Pancreas (tissue), 10 donors: Measurements from ENCODE around the gene MEA1. TPM values are rescaled to one million over a fixed set of nuclear protein-coding genes. Genes with fewer than 3 reads are reported as not detected.

Experiments
- ATAC-seq, 4 donors: fragments of 200-7000 bp; cut with Tn5 transposase; one replicate each; pipeline versions ENCODE4 v1.8.0 to v1.9.1; 2020; ENCODE audit warnings: mild to moderate bottlenecking in 4 of 4, moderate library complexity in 4 of 4
- DNase-seq, 6 donors: peaks; one replicate each; pipeline ENCODE4 v3.0.0-alpha.2; 2020
- FAIRE-seq: peaks from 2 replicates; lab custom pipeline; 2012; peaks lifted over from hg19 to GRCh38; lab: Jason Lieb, UNC
- H3K27ac ChIP-seq, 4 donors: fragments of 200-600 bp; sonication (generic); 1 replicate in 3 of 4; 2 replicates in 1 of 4; pipeline versions ENCODE4 v1.5.0 to v1.8.0; 2020
- H3K27me3 ChIP-seq, 4 donors: fragments of 200-600 bp; one replicate each; pipeline ENCODE4 v1.8.0; 2021
- H3K36me3 ChIP-seq, 3 donors: fragments of 200-600 bp; sonication (generic) in 1 of 3; one replicate each; pipeline versions ENCODE4 v1.5.0 to v1.8.0; 2020 to 2021
- H3K4me1 ChIP-seq, 3 donors: fragments of 200-600 bp; one replicate each; pipeline ENCODE4 v1.8.0; 2021
- H3K4me3 ChIP-seq, 4 donors: fragments of 200-600 bp; sonication (generic) in 2 of 4; one replicate each; pipeline versions ENCODE4 v1.5.0 to v1.8.0; 2020 to 2021
- H3K9me3 ChIP-seq, 4 donors: fragments of 200-600 bp; one replicate each; pipeline ENCODE4 v1.8.0; 2021
- WGBS, 2 donors: extraction: QIAGEN DNeasy Blood & Tissue Kit; methylation state at CpG; one replicate each; pipeline ENCODE4 v1.1.7; 2013; 5-methylcytosine and 5-hydroxymethylcytosine counted together
- intact Hi-C, 3 donors: fragments of 100-400 bp; cut with DNase I; formaldehyde crosslinking; loops; one replicate each; pipeline versions ENCODE4 v1.11.1 to v1.14.2; 2022
- polyA plus RNA-seq, 2 donors: library from polyadenylated mRNA; stranded (reverse); fragments of 200-250 nt; gene quantifications; one replicate each; pipeline ENCODE4 v1.2.3, GENCODE V29; 2013
- total RNA-seq, 6 donors: library from RNA; stranded (reverse); fragmentation: NEBNext Ultra II Directional in 4 of 6; extraction: Animal tissue kit (Norgen Biotek cat#: 25700) in 4 of 6; gene quantifications; one replicate each; pipeline versions ENCODE4 v1.2.1 to v1.2.4, GENCODE V29; 2021 to 2023
- TF ChIP-seq, protein P1 (sequence below), 4 donors: fragments of 200-600 bp; sonication (generic) in 3 of 4; IDR thresholded peaks; one replicate each; pipeline versions ENCODE4 v1.5.0 to v1.8.0; 2021; ENCODE audit warnings: antibody characterized with exemption in 4 of 4
- donor health status: healthy with polysubstance abuse.
- donor health status: DM: no; HTN: no; CAD: no; lungs with moderate emphysema.
- donor health status: DM: no; HTN: no; CAD: no.
- donor health status: control.
- donor health status: control.
- donor health status: Bipolar disorder and iron deficiency.
- donor health status: DM: yes; HTN: yes; CAD: no.
- donor health status: DM: no; HTN: no; CAD: no.
- donor health status: DM: no; HTN: no; CAD: no.
- donor health status: DM: yes; HTN: yes; CAD: no.

Gene MEA1
- total and polyA plus RNA-seq, 8 donors: 16.5 to 48.7 (median 24.6) TPM

DNA sequence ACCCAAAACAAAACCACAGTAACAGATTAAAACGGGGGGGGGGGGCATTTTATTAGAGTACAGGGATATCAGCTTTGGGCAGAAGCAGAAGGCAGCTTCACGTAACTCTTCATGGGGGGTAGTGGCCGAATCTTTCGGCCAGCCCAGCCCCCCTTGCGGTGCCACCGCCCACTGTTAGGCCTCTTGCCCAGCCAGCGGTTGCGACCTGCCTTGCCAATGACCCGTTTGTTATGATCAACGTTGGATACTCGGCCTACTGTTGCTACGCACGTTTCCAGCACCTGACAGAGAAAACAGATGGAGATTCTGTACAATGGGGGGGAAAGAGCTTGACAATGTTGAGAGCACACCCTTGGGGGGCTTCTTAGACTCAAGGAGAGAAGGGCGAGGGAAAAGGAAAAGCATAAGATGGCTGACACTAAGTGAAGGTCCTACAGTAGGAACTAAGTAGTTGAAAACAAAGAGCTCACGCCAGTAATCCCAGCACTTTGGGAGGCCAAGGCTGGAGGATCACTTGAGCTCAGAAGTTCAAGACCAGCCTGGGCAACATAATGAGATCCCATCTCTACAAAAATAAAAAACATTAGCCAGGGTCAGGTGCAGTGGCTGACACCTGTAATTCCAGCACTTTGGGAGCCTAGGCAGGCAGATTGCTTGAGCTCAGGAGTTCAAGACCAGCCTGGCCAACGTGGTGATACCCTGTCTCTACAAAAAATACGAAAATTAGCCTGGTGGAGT is 40.6 kb upstream of the MEA1 start:
- 65 to 67% methylated on average over 16 to 17 of the region's 17 CpGs for WGBS, 2 donors
- DNase-seq (peak in 2 of 6 donors; percentile 40 to 57), FAIRE-seq (no peak), ATAC-seq (no peak)
- Histone ChIP-seq H3K27me3 (no peaks in the 10 kb centered on the region), H3K9me3 (no peaks in the 10 kb centered on the region), H3K36me3 (peaks cover 0 to 17% (median 0%) of the 10 kb centered on the region in 3 donors), H3K4me3 (peak overlapping the region in 3 of 4 donors; percentile 46 to 87 (median 76)), H3K27ac (peak overlapping the region; percentile 77 to 92 (median 85)), H3K4me1 (peaks cover 10 to 21% (median 15%) of the 10 kb centered on the region in 3 donors)
- intact Hi-C loops: no loop called here
- TF ChIP-seq, protein P1, sequence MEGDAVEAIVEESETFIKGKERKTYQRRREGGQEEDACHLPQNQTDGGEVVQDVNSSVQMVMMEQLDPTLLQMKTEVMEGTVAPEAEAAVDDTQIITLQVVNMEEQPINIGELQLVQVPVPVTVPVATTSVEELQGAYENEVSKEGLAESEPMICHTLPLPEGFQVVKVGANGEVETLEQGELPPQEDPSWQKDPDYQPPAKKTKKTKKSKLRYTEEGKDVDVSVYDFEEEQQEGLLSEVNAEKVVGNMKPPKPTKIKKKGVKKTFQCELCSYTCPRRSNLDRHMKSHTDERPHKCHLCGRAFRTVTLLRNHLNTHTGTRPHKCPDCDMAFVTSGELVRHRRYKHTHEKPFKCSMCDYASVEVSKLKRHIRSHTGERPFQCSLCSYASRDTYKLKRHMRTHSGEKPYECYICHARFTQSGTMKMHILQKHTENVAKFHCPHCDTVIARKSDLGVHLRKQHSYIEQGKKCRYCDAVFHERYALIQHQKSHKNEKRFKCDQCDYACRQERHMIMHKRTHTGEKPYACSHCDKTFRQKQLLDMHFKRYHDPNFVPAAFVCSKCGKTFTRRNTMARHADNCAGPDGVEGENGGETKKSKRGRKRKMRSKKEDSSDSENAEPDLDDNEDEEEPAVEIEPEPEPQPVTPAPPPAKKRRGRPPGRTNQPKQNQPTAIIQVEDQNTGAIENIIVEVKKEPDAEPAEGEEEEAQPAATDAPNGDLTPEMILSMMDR (IDR thresholded peaks at IDR 0.05): no peak

DNA sequence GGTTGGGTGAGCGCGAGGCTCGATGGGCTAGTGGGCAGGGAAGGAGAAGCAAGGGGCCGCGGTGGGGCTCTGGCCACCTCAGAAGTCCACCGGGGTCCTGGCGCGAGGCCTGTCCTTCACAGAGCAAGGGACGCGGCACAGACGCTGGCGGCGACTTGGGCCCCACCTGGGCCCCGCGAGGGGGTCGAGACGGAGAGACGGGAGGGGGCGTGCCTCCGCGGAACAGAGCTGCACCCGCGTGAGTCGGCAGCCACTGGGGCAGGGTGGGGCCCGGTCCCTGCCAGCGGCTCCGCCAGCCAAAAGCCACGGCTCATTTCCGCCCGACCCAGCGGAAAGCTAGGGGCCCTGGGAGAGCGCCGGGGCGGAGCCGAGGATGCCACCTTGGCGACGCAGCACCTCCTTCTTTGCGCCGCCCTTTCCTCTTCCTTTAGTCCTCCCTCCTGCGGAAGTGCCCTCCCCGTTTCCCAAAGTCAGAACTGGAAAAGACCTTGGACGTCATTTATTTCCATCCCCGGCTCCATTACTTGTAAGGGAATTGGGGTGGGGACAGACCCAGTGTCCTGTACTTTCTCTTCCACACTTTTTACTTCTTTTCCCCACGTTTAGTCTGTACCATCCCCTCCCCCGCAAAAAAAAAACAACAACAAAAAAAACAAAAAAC is 39.9 kb upstream of the MEA1 start, which contains the start of gene CUL7:
CUL7 (minus strand) TSS at position 307 of the 661 bp plus-strand sequence. CDS start 1,063 bp downstream, outside the sequence.
- ATAC-seq: peak; percentile 93 to 97 (median 95)
- 1% methylated on average over 38 to 45 of the region's 45 CpGs for WGBS, 2 donors
- H3K4me1 ChIP-seq: peaks cover 9 to 19% (median 14%) of the 10 kb centered on the region in 3 donors

DNA sequence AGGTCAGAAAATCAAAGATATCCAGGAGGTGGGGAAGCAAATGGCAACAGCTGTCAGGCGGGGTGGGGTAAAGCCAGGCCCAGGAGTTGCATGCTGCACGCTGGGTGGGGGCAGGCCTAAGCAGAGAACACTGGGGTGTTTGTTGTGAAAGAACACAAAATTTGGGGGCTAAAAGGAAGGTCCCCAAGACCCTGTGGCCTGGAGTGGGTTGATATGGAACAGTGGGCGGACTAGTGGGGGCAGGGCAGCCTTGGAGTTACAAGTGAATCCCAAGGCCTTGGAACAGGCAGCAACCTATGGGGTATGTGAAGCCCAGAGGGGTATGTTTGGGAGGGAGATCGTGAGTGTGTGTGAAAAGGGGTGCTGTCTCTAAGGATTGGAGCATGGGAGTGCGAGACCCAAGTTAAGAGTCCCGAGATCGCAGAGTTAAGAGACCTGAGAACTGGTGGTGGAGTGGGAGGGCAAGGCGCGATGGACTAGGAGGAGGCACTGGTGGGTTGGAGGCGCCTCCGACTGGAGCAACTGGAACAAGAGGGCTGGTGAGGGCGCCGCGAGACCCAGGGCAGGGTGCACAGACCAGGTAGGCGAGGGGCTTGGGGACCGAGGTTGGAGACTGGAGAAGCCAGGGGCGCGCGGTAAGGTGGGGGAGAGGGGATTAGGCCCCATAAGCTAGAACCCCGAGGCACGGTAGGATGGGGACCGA is 39.2 kb upstream of the MEA1 start:
- Histone ChIP-seq H3K27me3 (no peaks in the 10 kb centered on the region), H3K4me1 (peaks cover 3 to 12% (median 7%) of the 10 kb centered on the region in 3 donors), H3K27ac (peak overlapping the region; percentile 77 to 92 (median 85)), H3K4me3 (peak overlapping the region; percentile 46 to 87 (median 69)), H3K9me3 (no peaks in the 10 kb centered on the region), H3K36me3 (peaks cover 0 to 24% (median 0%) of the 10 kb centered on the region in 3 donors)
- no peak for FAIRE-seq
- TF ChIP-seq, protein P1 (IDR thresholded peaks at IDR 0.05): no peak
- ATAC-seq: peak; percentile 33 to 57 (median 48)
- intact Hi-C loops: no loop called here
- 8% methylated on average over 20 to 22 of the region's 22 CpGs for WGBS, 2 donors
- peak in 4 of 6 donors; percentile 27 to 68 (median 43) for DNase-seq

More for the DNA sequence above, 39.9 kb upstream of the MEA1 start, which contains the start of gene CUL7:
- Histone ChIP-seq H3K27me3 (no peaks in the 10 kb centered on the region), H3K27ac (peak within 1 kb of the TSS; percentile 77 to 92 (median 85)), H3K4me3 (peak within 1 kb of the TSS; percentile 46 to 87 (median 69)), H3K36me3 (peaks cover 0 to 24% (median 0%) of the 10 kb centered on the region in 3 donors), H3K9me3 (no peaks in the 10 kb centered on the region)
- FAIRE-seq (no peak), DNase-seq (peak; percentile 90 to 96 (median 94))
- TF ChIP-seq, protein P1 (IDR thresholded peaks at IDR 0.05): no peak
- intact Hi-C loops: no loop called here

DNA sequence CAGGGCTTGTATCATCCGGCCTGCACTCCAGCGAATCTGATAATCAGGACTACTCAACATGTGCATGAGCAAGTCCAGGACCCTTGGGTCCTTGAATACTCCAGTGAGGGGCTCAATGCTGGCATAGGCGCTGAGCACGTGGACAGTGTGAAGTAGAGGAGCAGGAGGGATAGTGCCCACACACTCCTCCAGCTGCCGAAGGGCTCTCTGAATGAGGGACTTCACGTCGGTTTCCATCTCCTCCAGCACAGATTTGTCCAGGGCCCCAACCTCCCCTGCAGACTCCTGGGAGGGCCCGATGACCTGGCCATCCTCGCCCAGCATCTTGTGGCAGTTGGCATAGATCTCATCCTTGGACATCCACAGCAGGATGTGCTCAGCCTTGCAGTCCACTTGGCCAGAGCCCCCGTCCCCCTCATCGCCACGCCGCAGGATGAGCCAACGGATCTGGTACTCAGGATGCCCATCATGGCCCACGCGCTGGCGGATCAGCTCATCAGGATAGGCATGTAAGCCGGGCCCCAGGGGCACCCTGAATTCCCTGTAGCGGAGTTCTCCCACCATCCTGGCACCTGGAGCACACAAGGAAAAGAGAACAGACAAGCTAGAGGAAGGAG is 38.6 kb upstream of the MEA1 start:
- Histone ChIP-seq H3K4me3 (peak overlapping the region in 3 of 4 donors; percentile 46 to 87 (median 76)), H3K36me3 (peaks cover 0 to 24% (median 0%) of the 10 kb centered on the region in 3 donors), H3K4me1 (peaks cover 0 to 12% (median 4%) of the 10 kb centered on the region in 3 donors), H3K9me3 (no peaks in the 10 kb centered on the region), H3K27me3 (no peaks in the 10 kb centered on the region), H3K27ac (peak overlapping the region in 2 of 4 donors; percentile 77 to 92)
- DNase-seq (peak in 1 of 6 donors; percentile 33), ATAC-seq (no peak), FAIRE-seq (no peak)
- 76 to 85% methylated on average over 19 of the region's 19 CpGs for WGBS, 2 donors
- TF ChIP-seq, protein P1 (IDR thresholded peaks at IDR 0.05): no peak
- intact Hi-C loops: no loop called here
